PC-9 (cell line): ENCODE results near the gene SNRNP27. TPM values are rescaled to one million over a fixed set of nuclear protein-coding genes. Genes with fewer than 3 reads are reported as not detected.

Experiments used
- BruUV-seq: library from RNA; stranded (reverse); fragments of 400-500 nt; replicated peaks from 2 replicates; lab custom pipeline; 2021; lab: Mats Ljungman, UMichigan
- CTCF ChIA-PET: fragments of 300-600 bp; sonication (Branson Sonifier 250); formaldehyde crosslinking; loops from one replicate; lab custom pipeline; 2022; ENCODE audit warnings: antibody characterized with exemption; lab: Charles Lee
- POLR2A ChIA-PET: fragments of 300-600 bp; sonication (Branson Sonifier 250); formaldehyde crosslinking; loops from one replicate; lab custom pipeline; 2022; ENCODE audit warnings: antibody characterized with exemption; ENCODE audit not compliant: unreplicated experiment; lab: Charles Lee
- DNase-seq, 2 experiments: peaks; one replicate each; pipeline versions ENCODE4 v3.0.0 to v3.0.0-alpha.2; 2015 to 2022; ENCODE audit warnings: mixed read lengths in 1 of 2
- H2AFZ ChIP-seq: fragments of 200-600 bp; sonication (generic); 2 replicates; pipeline ENCODE4 v1.8.1; 2017; ENCODE audit warnings: antibody characterized with exemption
- H3F3A ChIP-seq: fragments of 200-600 bp; sonication (generic); 2 replicates; pipeline ENCODE4 v1.8.1; 2017; ENCODE audit warnings: antibody characterized with exemption, mild to moderate bottlenecking, low read depth; ENCODE audit not compliant: insufficient read depth
- H3K27ac ChIP-seq: fragments of 200-600 bp; sonication (generic); 2 replicates; pipeline ENCODE4 v1.6.1; 2016; ENCODE audit warnings: mixed run types
- H3K27me3 ChIP-seq: fragments of 200-600 bp; sonication (generic); 2 replicates; pipeline ENCODE4 v1.6.1; 2016; ENCODE audit warnings: low read depth, mixed run types; ENCODE audit not compliant: insufficient read depth
- H3K36me3 ChIP-seq: fragments of 200-600 bp; sonication (generic); 2 replicates; pipeline ENCODE4 v1.6.1; 2016; ENCODE audit warnings: low read depth, mixed run types
- H3K4me1 ChIP-seq: fragments of 200-600 bp; sonication (generic); replicated peaks from 2 replicates; pipeline ENCODE4 v1.6.1; 2016; ENCODE audit warnings: mixed run types; ENCODE audit not compliant: insufficient read depth
- H3K4me2 ChIP-seq: fragments of 200-600 bp; sonication (generic); 2 replicates; pipeline ENCODE4 v1.6.1; 2017; ENCODE audit warnings: mixed run types
- H3K4me3 ChIP-seq: fragments of 200-600 bp; sonication (generic); 2 replicates; pipeline ENCODE4 v1.6.1; 2016; ENCODE audit warnings: mixed run types
- H3K79me2 ChIP-seq: fragments of 200-600 bp; sonication (generic); 2 replicates; pipeline ENCODE4 v1.6.1; 2017; ENCODE audit warnings: low read depth, mixed run types
- H3K9me2 ChIP-seq: fragments of 200-600 bp; sonication (generic); 2 replicates; pipeline ENCODE4 v1.8.1; 2017; ENCODE audit warnings: mild to moderate bottlenecking; ENCODE audit not compliant: insufficient read depth
- H3K9me3 ChIP-seq: fragments of 200-600 bp; sonication (generic); 2 replicates; pipeline ENCODE4 v1.8.1; 2016; ENCODE audit warnings: low read depth; ENCODE audit not compliant: insufficient read depth
- H4K20me1 ChIP-seq: fragments of 200-600 bp; sonication (generic); 2 replicates; pipeline ENCODE4 v1.8.1; 2017; ENCODE audit not compliant: insufficient read depth
- EZH2 ChIP-seq: fragments of 200-600 bp; sonication (generic); IDR thresholded peaks from 2 replicates; pipeline ENCODE4 v1.8.0; 2017; ENCODE audit warnings: antibody characterized with exemption, low read depth
- intact Hi-C: fragments of 100-400 bp; cut with micrococcal nuclease; formaldehyde crosslinking; loops from one replicate; pipeline ENCODE4 v1.10.0; 2022; ENCODE audit not compliant: unreplicated experiment
- total RNA-seq: library from RNA; stranded (reverse); gene quantifications from 2 replicates; pipeline ENCODE4 v1.2.3, GENCODE V29; 2021
- TF ChIP-seq, protein P1 (sequence below): fragments of 200-600 bp; sonication (generic); conservative IDR thresholded peaks from 2 replicates; pipeline ENCODE4 v1.6.1; 2017; ENCODE audit warnings: mixed run types, antibody characterized with exemption, mild to moderate bottlenecking, moderate library complexity

The SNRNP27 gene
- total RNA-seq, 1 experiment from 2014 or later, result 29.9 TPM

DNA sequence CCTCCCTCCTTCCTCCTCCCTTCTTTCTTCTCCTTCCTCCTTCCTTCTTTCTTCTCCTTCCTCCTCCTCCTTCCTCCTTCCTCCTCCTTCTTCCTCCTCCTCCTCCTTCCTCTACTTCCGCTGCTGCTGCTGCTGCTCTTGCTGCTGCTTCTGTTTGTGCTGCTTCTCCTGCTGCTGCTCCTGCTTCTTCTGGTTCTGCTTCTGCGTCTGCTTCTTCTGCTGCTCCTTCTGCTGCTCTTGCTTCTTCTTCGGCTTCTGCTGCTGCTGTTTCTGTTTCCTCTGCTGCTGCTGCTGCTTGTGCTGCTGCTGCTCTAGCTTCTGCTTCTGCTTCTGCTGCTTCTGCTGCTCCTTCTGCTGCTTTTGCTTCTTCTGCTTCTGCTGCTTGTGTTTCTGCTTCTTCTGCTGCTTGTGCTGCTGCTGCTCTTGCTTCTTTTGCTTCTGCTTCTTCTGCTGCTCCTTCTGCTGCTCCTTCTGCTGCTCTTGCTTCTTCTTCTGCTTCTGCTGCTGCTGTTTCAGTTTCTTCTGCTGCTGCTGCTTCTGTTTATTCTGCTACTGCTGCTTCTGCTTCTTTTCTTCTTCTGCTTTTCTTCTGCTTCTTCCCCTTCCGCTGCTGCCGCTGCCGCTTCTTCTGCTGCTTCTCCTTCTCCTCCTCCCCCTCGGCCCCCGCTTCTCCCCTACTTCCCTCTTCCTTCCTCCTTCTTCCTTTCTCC, 8.6 kb downstream of the SNRNP27 start:
- intact Hi-C loops, result no loop called here
- H3K27me3 ChIP-seq, result no peaks in the 10 kb centered on the region
- peaks cover 24% of the 10 kb centered on the region for H3K36me3 ChIP-seq
- no peaks in the 10 kb centered on the region for H3K9me2 ChIP-seq
- H3K4me1 ChIP-seq, result no peaks in the 10 kb centered on the region
- CTCF ChIA-PET, result no interaction called here
- no TSS peak for BruUV-seq
- no peak overlapping the region for H3K4me3 ChIP-seq
- TF ChIP-seq, protein P1, sequence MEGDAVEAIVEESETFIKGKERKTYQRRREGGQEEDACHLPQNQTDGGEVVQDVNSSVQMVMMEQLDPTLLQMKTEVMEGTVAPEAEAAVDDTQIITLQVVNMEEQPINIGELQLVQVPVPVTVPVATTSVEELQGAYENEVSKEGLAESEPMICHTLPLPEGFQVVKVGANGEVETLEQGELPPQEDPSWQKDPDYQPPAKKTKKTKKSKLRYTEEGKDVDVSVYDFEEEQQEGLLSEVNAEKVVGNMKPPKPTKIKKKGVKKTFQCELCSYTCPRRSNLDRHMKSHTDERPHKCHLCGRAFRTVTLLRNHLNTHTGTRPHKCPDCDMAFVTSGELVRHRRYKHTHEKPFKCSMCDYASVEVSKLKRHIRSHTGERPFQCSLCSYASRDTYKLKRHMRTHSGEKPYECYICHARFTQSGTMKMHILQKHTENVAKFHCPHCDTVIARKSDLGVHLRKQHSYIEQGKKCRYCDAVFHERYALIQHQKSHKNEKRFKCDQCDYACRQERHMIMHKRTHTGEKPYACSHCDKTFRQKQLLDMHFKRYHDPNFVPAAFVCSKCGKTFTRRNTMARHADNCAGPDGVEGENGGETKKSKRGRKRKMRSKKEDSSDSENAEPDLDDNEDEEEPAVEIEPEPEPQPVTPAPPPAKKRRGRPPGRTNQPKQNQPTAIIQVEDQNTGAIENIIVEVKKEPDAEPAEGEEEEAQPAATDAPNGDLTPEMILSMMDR, result no peak
- no peak for TF ChIP-seq EZH2
- H4K20me1 ChIP-seq, result no peaks in the 10 kb centered on the region
- no peak overlapping the region for H3K27ac ChIP-seq
- H3K9me3 ChIP-seq, result no peaks in the 10 kb centered on the region
- DNase-seq, result no peak
- no peaks in the 10 kb centered on the region; the same call in 1 of the 2 replicates for H3F3A ChIP-seq
- H3K79me2 ChIP-seq, result no peaks in the 10 kb centered on the region
- no peak overlapping the region for H3K4me2 ChIP-seq
- POLR2A ChIA-PET, result interaction anchor here (0.6 kb wide), 1 partner anchor 1118 kb away, joined by 5 read pairs; no protein-coding TSS in a partner anchor
- H2AFZ ChIP-seq, result no peak overlapping the region

DNA sequence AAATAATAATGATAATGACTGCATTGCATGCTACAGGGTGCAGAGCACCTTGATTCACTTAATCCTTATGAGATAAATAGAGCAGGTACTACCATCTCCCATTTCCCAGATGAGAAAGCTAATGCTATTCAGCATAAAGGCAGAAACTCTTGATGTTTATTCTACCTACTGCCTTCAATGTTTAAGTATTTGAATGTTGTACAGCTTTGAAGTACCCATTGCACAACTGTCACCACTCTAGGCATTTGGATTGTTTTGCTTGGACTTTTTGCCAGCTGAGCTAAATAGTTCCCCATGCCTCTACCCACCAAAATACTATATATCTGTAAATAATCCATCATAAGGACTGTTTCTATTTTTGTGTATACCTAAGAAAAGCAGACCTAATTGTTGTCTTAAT, 13.5 kb downstream of the SNRNP27 start:
- no peaks in the 10 kb centered on the region for H3K27me3 ChIP-seq
- H3F3A ChIP-seq, result peaks cover 31% of the 10 kb centered on the region
- DNase-seq, result no peak
- no peaks in the 10 kb centered on the region for H3K9me2 ChIP-seq
- no peak overlapping the region for H2AFZ ChIP-seq
- intact Hi-C loops, result no loop called here
- H3K4me1 ChIP-seq, result 0 out of 2 replicates have a peak, but pooled peaks cover 2% of the 10 kb centered on the region
- no peaks in the 10 kb centered on the region for H4K20me1 ChIP-seq
- CTCF ChIA-PET, result no interaction called here
- H3K79me2 ChIP-seq, result no peaks in the 10 kb centered on the region
- no peaks in the 10 kb centered on the region for H3K9me3 ChIP-seq
- POLR2A ChIA-PET, result no interaction called here
- H3K36me3 ChIP-seq, result peaks cover 8% of the 10 kb centered on the region
- no peak overlapping the region for H3K4me3 ChIP-seq
- no TSS peak for BruUV-seq
- no peak overlapping the region for H3K27ac ChIP-seq
- H3K4me2 ChIP-seq, result no peak overlapping the region
- no peak for TF ChIP-seq EZH2
- TF ChIP-seq, protein P1, result no peak

DNA sequence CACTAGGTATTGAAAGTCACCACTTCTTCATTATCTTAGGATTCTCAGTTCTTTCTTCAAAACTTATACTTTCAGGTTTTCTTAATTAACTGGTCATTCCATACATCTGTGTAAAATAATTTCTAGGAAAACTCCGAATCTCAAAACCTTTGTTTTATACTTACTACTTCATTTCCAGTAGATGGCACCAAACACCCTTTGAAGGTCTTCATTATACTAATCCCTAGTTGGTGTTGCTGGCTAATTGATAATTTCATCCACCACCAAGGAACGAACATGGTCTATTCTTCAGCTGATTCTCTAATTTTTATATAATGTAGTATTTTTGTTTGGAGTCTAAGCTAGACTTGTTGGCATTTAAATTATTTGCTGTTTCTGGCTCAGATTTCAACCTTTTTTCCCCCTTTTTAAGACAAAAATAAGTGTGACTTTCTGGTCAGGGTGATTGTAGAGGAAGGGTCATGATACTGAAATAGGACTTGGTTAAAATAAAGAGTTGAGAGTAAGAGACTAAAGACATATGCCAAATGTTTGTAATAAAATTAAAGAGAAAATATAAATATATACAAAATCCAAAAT, 18.3 kb downstream of the SNRNP27 start:
- H2AFZ ChIP-seq, result no peak overlapping the region
- ChIA-PET POLR2A (interaction anchor here (0.6 kb wide), 2 partner anchors 346 to 392 kb away, joined by 3 to 12 read pairs; no protein-coding TSS in a partner anchor), CTCF (no interaction called here)
- no peaks in the 10 kb centered on the region for H3K9me2 ChIP-seq
- peaks cover 49% of the 10 kb centered on the region for H3F3A ChIP-seq
- no peak overlapping the region for H3K4me2 ChIP-seq
- peaks cover 34% of the 10 kb centered on the region for H3K79me2 ChIP-seq
- peaks cover 7% of the 10 kb centered on the region for H3K36me3 ChIP-seq
- H3K4me3 ChIP-seq, result no peak overlapping the region
- TF ChIP-seq, protein P1, result peak; percentile 83
- no peak for TF ChIP-seq EZH2
- no peaks in the 10 kb centered on the region for H4K20me1 ChIP-seq
- H3K9me3 ChIP-seq, result no peaks in the 10 kb centered on the region
- no peaks in the 10 kb centered on the region for H3K27me3 ChIP-seq
- BruUV-seq, result no TSS peak
- DNase-seq, result peak in 1 of 2 experiments; percentile 53
- H3K27ac ChIP-seq, result no peak overlapping the region
- peaks cover 26% of the 10 kb centered on the region for H3K4me1 ChIP-seq
- intact Hi-C loops, result loop anchor here (2.0 to 5.0 kb wide), 3 partner anchors 85 to 735 kb away; partner anchors contain the start of gene FAM136A
